ENCODE data around the gene PTPRN2. TPM values are rescaled to one million over a fixed set of nuclear protein-coding genes. Genes with fewer than 3 reads are reported as not detected.

The PTPRN2 gene
- total RNA-seq, 2 experiments from 2014 or later: 0.70 TPM; not detected in 1

DNA sequence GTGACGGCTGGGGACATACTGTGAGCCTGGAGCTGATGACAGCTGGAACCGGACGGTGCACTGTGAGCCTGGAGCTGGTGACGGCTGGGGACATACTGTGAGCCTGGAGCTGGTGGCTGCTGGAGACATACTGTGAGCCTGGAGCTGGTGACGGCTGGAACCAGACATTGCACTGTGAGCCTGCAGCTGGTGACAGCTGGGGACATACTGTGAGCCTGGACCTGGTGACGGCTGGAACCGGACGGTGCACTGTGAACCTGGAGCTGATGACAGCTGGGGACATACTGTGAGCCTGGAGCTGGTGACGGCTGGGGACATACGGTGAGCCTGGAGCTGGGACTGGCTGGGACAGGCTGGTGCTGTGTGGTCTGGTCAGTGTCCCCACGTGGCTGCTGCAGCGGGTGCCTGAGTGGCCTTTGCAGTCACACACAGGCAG lies 47.9 kb downstream of the PTPRN2 start:
- no peaks in the 10 kb centered on the region for H3K9me2 ChIP-seq (ENCODE audit: insufficient read depth, low read length)
- H2AFZ ChIP-seq (ENCODE audit: low read length): no peak overlapping the region
- no peaks in the 10 kb centered on the region for H3K36me3 ChIP-seq (ENCODE audit: insufficient read depth, low read length)
- no peak overlapping the region for H3K4me3 ChIP-seq (ENCODE audit: low read depth, low read length, poor library complexity, severe bottlenecking)
- DNase-seq (ENCODE audit: low spot score): no peak
- H3K4me1 ChIP-seq (ENCODE audit: insufficient read depth, low read length, poor library complexity, severe bottlenecking): peaks cover 12% of the 10 kb centered on the region
- intact Hi-C loops (cut with micrococcal nuclease; ENCODE audit: unreplicated experiment): no loop called here
- H3K79me2 ChIP-seq (ENCODE audit: insufficient read depth, low read depth, low read length): no peaks in the 10 kb centered on the region
- TF ChIP-seq CTCF (conservative IDR thresholded peaks at IDR 0.05; ENCODE audit: low read length) (no peak), EZH2phosphoT487 (IDR thresholded peaks at IDR 0.05; ENCODE audit: borderline replicate concordance, low read depth, low read length) (no peak)
- H3K9me3 ChIP-seq (ENCODE audit: low read length): no peaks in the 10 kb centered on the region
- H3K27ac ChIP-seq (ENCODE audit: low read depth, low read length, poor library complexity, severe bottlenecking): no peak overlapping the region
- BruUV-seq (replicated peaks): no TSS peak
- H4K20me1 ChIP-seq (ENCODE audit: insufficient read depth, low read length): no peaks in the 10 kb centered on the region
- ChIA-PET POLR2A (no interaction called here), CTCF (ENCODE audit: unreplicated experiment) (no interaction called here)
- no peak overlapping the region for H3K4me2 ChIP-seq (ENCODE audit: low read length)

DNA sequence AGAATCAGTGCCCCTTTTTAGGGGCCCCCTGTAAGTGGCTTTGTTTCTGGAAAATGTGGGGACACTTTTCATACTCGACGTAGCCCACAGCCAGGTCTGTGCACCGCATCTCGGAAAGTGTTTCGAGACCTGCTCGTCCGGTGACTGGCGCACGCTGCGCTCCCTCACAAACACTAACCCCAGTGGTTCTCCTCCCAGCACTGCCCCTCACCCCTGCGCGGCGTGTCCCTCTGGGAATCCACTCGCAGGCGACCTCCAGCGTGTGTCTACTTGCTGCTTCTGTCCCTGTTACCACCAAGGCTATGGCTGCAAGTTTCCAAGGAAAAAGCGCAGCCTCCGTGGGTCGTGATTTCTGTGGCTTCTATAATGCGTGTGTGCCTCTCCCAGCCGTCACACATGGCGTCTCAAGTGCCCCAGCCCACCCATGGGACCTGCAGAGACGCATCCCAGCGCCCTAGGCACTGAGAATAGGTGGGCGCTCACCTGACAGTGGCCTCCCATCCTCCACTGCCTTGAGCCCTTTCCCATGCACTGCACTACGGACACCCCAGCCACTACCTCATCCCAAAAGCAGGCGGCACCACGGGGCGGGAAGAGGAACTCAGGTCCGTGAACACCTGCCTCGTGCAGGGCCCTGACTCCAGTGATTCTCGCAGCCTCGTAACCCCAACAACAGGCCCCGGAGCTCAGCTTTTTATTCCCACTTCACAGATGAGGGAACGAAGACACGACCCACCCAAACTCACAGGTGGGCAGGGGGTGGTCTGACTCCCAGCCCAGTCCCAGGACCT lies 49.3 kb downstream of the PTPRN2 start:
- no peak overlapping the region for H3K27ac ChIP-seq (ENCODE audit: low read depth, low read length, poor library complexity, severe bottlenecking)
- H4K20me1 ChIP-seq (ENCODE audit: insufficient read depth, low read length): no peaks in the 10 kb centered on the region
- H3K36me3 ChIP-seq (ENCODE audit: insufficient read depth, low read length): no peaks in the 10 kb centered on the region
- peaks cover 12% of the 10 kb centered on the region for H3K4me1 ChIP-seq (ENCODE audit: insufficient read depth, low read length, poor library complexity, severe bottlenecking)
- H3K9me3 ChIP-seq (ENCODE audit: low read length): no peaks in the 10 kb centered on the region
- no peak overlapping the region for H3K4me3 ChIP-seq (ENCODE audit: low read depth, low read length, poor library complexity, severe bottlenecking)
- no peak for TF ChIP-seq CTCF (conservative IDR thresholded peaks at IDR 0.05; ENCODE audit: low read length)
- TF ChIP-seq EZH2phosphoT487 (IDR thresholded peaks at IDR 0.05; ENCODE audit: borderline replicate concordance, low read depth, low read length): no peak
- no peaks in the 10 kb centered on the region for H3K9me2 ChIP-seq (ENCODE audit: insufficient read depth, low read length)
- CTCF ChIA-PET (ENCODE audit: unreplicated experiment): no interaction called here
- no TSS peak for BruUV-seq (replicated peaks)
- POLR2A ChIA-PET: interaction anchor here (0.7 kb wide), 1 partner anchor 65 kb away, joined by 3 read pairs; no protein-coding TSS in a partner anchor
- no peak overlapping the region for H2AFZ ChIP-seq (ENCODE audit: low read length)
- no peak overlapping the region for H3K4me2 ChIP-seq (ENCODE audit: low read length)
- no peaks in the 10 kb centered on the region for H3K79me2 ChIP-seq (ENCODE audit: insufficient read depth, low read depth, low read length)
- DNase-seq (ENCODE audit: low spot score): no peak
- intact Hi-C loops (cut with micrococcal nuclease; ENCODE audit: unreplicated experiment): no loop called here

GRCh38 chr7:158537516-158537882 lies 50.1 kb downstream of the PTPRN2 start:
- Histone ChIP-seq H3K9me3 (ENCODE audit: low read length) (no peaks in the 10 kb centered on the region), H3K4me1 (ENCODE audit: insufficient read depth, low read length, poor library complexity, severe bottlenecking) (peaks cover 12% of the 10 kb centered on the region), H3K9me2 (ENCODE audit: insufficient read depth, low read length) (no peaks in the 10 kb centered on the region), H3K79me2 (ENCODE audit: insufficient read depth, low read depth, low read length) (no peaks in the 10 kb centered on the region), H4K20me1 (ENCODE audit: insufficient read depth, low read length) (no peaks in the 10 kb centered on the region), H2AFZ (ENCODE audit: low read length) (no peak overlapping the region), H3K4me2 (ENCODE audit: low read length) (no peak overlapping the region), H3K27ac (ENCODE audit: low read depth, low read length, poor library complexity, severe bottlenecking) (no peak overlapping the region), H3K4me3 (ENCODE audit: low read depth, low read length, poor library complexity, severe bottlenecking) (no peak overlapping the region), H3K36me3 (ENCODE audit: insufficient read depth, low read length) (no peaks in the 10 kb centered on the region)
- no peak for DNase-seq (ENCODE audit: low spot score)
- ChIA-PET POLR2A (no interaction called here), CTCF (ENCODE audit: unreplicated experiment) (no interaction called here)
- no peak for TF ChIP-seq CTCF (conservative IDR thresholded peaks at IDR 0.05; ENCODE audit: low read length)
- TF ChIP-seq EZH2phosphoT487 (IDR thresholded peaks at IDR 0.05; ENCODE audit: borderline replicate concordance, low read depth, low read length): no peak
- no TSS peak for BruUV-seq (replicated peaks)
- intact Hi-C loops (cut with micrococcal nuclease; ENCODE audit: unreplicated experiment): no loop called here

Measured in OCI-LY7 (cell line).